ENCODE data around the gene NEDD1. TPM values are rescaled to one million over a fixed set of nuclear protein-coding genes. Genes with fewer than 3 reads are reported as not detected.

Gene NEDD1
- polyA plus RNA-seq (2012; ENCODE audit: insufficient read depth, insufficient read length, low read depth) = 4.2 TPM

GRCh38 chr12:96906849-96907670 lies at the start of gene NEDD1:
NEDD1 (plus strand) TSS chr12:96907257; CDS start chr12:96909760, 2,503 bp downstream.
- H3K4me1 ChIP-seq = no peaks in the 10 kb centered on the region
- peak within 1 kb of the TSS; percentile 93 for H3K4me3 ChIP-seq (ENCODE audit: low read depth, low read length)
- no peaks in the 10 kb centered on the region for H3K36me3 ChIP-seq
- peak; percentile 89 for DNase-seq
- no peak for TF ChIP-seq CTCF (IDR thresholded peaks at IDR 0.05; ENCODE audit: low read depth, low read length)
- H3K9me3 ChIP-seq = no peaks in the 10 kb centered on the region
- no peaks in the 10 kb centered on the region for H3K27me3 ChIP-seq

- no peaks in the 10 kb centered on the region; the same call in 1 of the 2 replicates for H3K27me3 ChIP-seq
- no peak for TF ChIP-seq CTCF (IDR thresholded peaks at IDR 0.05; ENCODE audit: low read depth, low read length)
- H3K9me3 ChIP-seq = no peaks in the 10 kb centered on the region
- H3K4me3 ChIP-seq (ENCODE audit: low read depth, low read length) = no peak overlapping the region
- H3K36me3 ChIP-seq = no peaks in the 10 kb centered on the region
- no peak for DNase-seq
- H3K4me1 ChIP-seq = no peaks in the 10 kb centered on the region
These were observed 48.9 kb upstream of the NEDD1 start for GRCh38 chr12:96858162-96858561.

- no peaks in the 10 kb centered on the region for H3K9me3 ChIP-seq
- TF ChIP-seq CTCF (IDR thresholded peaks at IDR 0.05; ENCODE audit: low read depth, low read length) = no peak
- no peak overlapping the region for H3K4me3 ChIP-seq (ENCODE audit: low read depth, low read length)
- H3K36me3 ChIP-seq = no peaks in the 10 kb centered on the region
- no peak for DNase-seq
- no peaks in the 10 kb centered on the region; the same call in 1 of the 2 replicates for H3K27me3 ChIP-seq
- H3K4me1 ChIP-seq = no peaks in the 10 kb centered on the region
These were observed 45.4 kb upstream of the NEDD1 start for GRCh38 chr12:96861656-96862055.

GRCh38 chr12:96862326-96862725 lies 44.7 kb upstream of the NEDD1 start:
- DNase-seq = no peak
- Histone ChIP-seq H3K9me3 (no peaks in the 10 kb centered on the region), H3K4me1 (no peaks in the 10 kb centered on the region), H3K4me3 (ENCODE audit: low read depth, low read length) (no peak overlapping the region), H3K36me3 (no peaks in the 10 kb centered on the region), H3K27me3 (no peaks in the 10 kb centered on the region; the same call in 1 of the 2 replicates)
- no peak for TF ChIP-seq CTCF (IDR thresholded peaks at IDR 0.05; ENCODE audit: low read depth, low read length)

- Histone ChIP-seq H3K27me3 (no peaks in the 10 kb centered on the region; the same call in 1 of the 2 replicates), H3K4me1 (no peaks in the 10 kb centered on the region), H3K9me3 (no peaks in the 10 kb centered on the region), H3K36me3 (no peaks in the 10 kb centered on the region), H3K4me3 (ENCODE audit: low read depth, low read length) (no peak overlapping the region)
- DNase-seq = no peak
- no peak for TF ChIP-seq CTCF (IDR thresholded peaks at IDR 0.05; ENCODE audit: low read depth, low read length)
These were observed 42.7 kb upstream of the NEDD1 start for GRCh38 chr12:96864335-96864734.
